Activated CD4-positive, alpha-beta T cell treated with anti-CD3 and anti-CD28 coated beads, Interleukin-10, Interleukin-2, amounts not matched to agents 100 ng/mL and 50 ng/mL, durations not matched to agents 16 hours and 8 hours (primary cell): ENCODE results near the gene YBX3.

ENCODE experiments used
- DNase-seq: peaks from one replicate; pipeline ENCODE4 v3.0.0-alpha.2; 2020

The YBX3 gene

DNA sequence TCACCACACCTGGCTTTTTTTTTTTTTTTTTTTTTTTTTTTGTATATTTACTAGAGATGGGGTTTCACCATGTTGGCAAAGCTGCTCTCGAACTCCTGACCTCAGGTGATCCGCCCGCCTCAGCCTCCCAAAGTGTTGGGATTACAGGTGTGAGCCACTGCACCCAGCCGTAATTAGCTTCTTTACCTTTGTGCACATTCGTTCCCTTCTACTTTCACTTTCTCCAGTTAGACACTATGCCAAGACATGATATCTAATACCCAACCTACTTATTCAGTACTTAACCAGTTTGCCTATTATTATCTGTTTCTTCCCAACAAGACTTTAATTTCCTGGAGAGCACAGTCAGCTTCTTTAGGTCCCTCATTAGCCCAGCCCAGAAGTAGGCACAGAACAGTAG lies 54.6 kb downstream of the YBX3 start:
- DNase-seq, result no peak

DNA sequence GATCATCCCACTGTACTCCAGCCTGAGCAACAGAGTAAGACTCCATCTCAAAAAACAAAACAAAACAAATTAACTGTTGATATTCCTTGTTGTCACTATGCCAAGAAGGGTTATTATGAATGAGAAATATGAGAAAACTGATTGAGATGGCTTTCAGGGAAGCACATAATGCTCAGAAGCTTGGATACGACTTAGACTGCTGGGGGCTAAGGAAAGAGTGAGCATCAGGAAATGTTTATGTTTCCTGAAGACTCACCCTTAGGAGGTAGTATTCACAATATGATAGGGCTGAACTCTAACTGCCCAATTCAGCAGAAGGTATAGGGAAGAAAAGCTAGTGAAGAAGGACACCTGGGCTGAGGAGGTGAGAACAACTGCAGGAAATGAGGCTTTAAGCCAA lies 55.5 kb downstream of the YBX3 start:
- no peak for DNase-seq

GRCh38 chr12:10664499-10664898 lies 58.6 kb downstream of the YBX3 start:
- no peak for DNase-seq

DNA sequence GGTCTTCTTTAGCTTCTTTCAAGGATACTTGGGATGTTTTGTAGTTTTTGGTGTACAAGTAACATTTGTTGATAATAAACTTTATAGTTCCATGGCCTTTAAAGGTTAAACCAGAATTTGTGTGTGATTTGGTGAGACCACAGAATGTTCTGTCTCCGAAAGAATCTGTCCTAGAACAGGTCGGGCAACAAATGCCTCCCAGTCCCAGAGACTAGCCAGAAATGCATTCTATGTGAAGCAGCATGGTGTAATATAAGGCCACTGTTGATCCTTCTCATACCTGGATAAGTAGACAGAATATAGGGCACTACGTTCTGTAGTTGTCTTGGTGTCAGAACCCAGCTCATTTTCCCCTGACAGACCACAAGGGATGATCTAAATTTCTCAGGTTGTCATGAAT lies 59.3 kb downstream of the YBX3 start:
- DNase-seq, result no peak

DNA sequence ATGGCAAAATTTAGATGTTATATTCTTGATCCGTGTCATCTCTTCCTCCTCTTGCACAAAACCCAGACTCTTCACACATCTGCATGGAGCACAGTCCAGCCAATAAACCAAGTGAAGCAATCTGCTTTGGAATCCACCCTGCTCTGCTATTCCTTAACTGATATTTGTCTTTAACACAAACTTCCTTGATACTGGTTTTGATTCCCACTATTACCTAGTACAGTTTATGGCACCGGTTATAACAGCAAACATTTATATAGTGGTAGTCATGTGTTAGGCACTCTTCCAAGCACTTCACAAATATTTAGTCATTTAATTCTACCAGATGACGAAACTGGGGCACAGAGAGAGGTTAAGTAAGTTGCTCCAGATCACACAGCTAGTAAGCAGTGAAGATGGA lies 61.8 kb downstream of the YBX3 start:
- no peak for DNase-seq

DNA sequence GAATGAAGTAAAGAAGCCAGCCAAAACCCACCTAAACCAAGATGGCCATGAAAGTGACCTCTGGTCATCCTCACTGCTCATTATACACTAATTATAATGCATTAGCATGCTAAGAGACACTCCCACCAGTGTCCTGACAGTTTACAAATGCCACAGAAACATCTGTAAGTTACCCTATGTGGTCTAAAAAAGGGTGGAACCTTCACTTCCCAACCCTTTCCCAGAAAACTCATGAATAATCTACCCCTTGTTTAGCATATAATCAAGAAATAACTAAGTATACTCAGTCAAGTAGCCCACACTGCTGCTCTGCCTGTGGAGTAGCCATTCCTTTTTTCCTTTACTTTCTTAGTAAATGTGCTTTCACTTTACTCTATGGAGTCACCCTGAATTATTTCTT lies 69.1 kb downstream of the YBX3 start:
- no peak for DNase-seq

DNA sequence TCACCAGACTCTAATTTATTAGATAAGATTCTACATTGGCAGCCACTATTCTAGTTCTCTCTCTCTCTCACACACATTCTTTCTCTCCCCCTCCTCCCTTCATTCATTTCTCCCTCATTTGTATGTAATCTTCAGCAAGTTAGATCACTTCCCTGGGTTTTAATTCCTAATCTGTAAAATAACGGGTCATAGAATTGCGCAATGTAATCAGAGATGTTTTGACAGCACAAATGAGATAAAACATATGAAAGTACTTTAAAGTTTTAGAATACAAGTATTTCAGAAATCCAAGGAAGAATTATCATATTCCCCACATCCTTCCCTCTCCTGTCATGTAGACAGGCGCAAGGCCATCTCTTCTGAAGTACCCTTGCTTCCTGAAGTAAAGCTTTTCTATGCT lies 70.9 kb downstream of the YBX3 start:
- DNase-seq, result no peak
